Spinal cord (tissue), 10 donors: Measurements from ENCODE around the gene TBC1D14. TPM values are rescaled to one million over a fixed set of nuclear protein-coding genes. Genes with fewer than 3 reads are reported as not detected.
A peak's percentile ranks its signal among the peaks of the same experiment; 100 is the strongest.

Experiments used
- DNase-seq, 6 donors: peaks; one replicate each; pipeline versions ENCODE4 v3.0.0 to v3.0.0-alpha.2; 2013 to 2015; ENCODE audit warnings: low spot score in 6 of 6, low read depth in 4 of 6
- H3K27ac ChIP-seq: one replicate; pipeline ENCODE4 v1.5.1; 2013; ENCODE audit warnings: low read depth, low read length, control low read depth
- H3K27me3 ChIP-seq: one replicate; pipeline ENCODE4 v1.6.1; 2013; ENCODE audit warnings: low read length; ENCODE audit not compliant: control insufficient read depth, insufficient read depth
- H3K36me3 ChIP-seq: one replicate; pipeline ENCODE4 v1.6.1; 2013; ENCODE audit warnings: low read length; ENCODE audit not compliant: control insufficient read depth, insufficient read depth
- H3K4me1 ChIP-seq: one replicate; pipeline ENCODE4 v1.6.1; 2013; ENCODE audit warnings: low read length; ENCODE audit not compliant: control insufficient read depth, insufficient read depth
- H3K4me3 ChIP-seq: one replicate; pipeline ENCODE4 v1.5.1; 2013; ENCODE audit warnings: low read depth, low read length, control low read depth
- H3K9me3 ChIP-seq: one replicate; pipeline ENCODE4 v1.6.1; 2013; ENCODE audit warnings: low read length; ENCODE audit not compliant: control insufficient read depth, insufficient read depth
- WGBS: methylation state at CpG from one replicate; pipeline ENCODE4 v1.1.5; 2013; ENCODE audit warnings: missing lambda C conversion rate; ENCODE audit not compliant: insufficient coverage; 5-methylcytosine and 5-hydroxymethylcytosine counted together
- polyA plus RNA-seq, 2 donors: library from polyadenylated mRNA; unstranded; fragments of 120-200 nt; gene quantifications; one replicate each; pipeline ENCODE4 v1.2.1, GENCODE V29; 2013; ENCODE audit not compliant: insufficient read length in 2 of 2
- total RNA-seq, 2 donors: library from RNA; depleted of rRNA in 1 of 2; stranded (reverse); fragments of 120-200 nt in 1 of 2; fragments of >200 nt in 1 of 2; gene quantifications; one replicate each; pipeline versions ENCODE4 v1.2.3 to v1.2.4, GENCODE V29; 2013 to 2014
- donor health status: healthy.

The TBC1D14 gene
- total and polyA plus RNA-seq, 4 donors, result 73.7 to 104 (median 102) TPM

DNA sequence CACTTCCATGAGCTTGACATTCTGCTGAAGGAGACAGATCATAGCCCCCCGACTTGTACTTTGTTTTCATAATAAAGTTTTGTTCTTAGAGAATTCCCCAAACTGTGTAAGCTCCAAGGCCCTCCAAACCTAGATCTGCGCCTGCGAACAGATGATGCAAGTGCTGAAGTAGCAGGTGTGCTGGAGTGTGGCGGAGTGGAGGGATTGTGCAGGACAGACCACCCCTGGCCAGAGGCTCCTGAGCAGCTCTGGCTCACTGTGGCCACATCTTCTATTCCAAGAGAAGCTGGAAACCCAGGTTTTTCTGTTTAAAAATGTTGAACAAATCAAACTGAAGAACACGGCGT, 46.4 kb downstream of the TBC1D14 start:
- Histone ChIP-seq H3K9me3 (no peaks in the 10 kb centered on the region), H3K27me3 (no peaks in the 10 kb centered on the region), H3K4me1 (peaks cover 44% of the 10 kb centered on the region), H3K36me3 (no peaks in the 10 kb centered on the region), H3K27ac (no peak overlapping the region), H3K4me3 (no peak overlapping the region)
- WGBS, result 93% methylated on average over 2 of the region's 6 CpGs
- no peak for DNase-seq

DNA sequence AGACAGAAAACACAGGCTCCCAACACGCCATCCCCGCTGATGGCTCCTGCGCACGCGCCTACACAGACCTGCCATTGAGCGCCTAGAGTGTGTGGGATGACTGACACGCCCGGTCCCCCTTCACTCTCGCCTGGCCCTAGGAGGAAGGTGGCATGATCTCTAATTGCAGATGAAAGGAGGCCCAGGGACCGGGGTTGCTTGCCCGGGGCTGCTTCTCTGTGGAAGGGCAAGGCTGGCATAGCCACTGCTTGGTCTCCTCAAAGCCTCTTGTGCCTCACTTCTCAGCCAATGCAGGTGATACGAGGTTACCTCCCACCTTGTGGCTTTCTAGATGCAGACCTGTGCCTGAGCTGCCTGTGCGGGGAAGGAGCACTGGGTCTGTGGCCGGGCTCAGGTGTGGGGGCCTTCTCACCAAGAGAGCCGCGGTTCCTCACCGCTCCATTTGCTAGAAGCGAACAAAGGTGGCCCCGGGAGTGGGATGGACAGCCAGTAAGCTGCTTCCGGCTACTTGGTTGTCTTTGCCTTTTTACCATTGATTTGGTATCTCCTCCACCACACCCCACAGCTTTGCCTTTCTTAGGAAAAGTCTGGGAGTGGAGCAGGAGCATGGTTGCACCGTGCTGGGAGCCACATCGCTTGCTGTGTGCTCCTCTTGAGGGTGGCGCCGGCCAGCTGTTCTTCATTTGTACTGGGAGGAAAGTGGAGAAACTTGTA, 47.0 kb downstream of the TBC1D14 start:
- no peak overlapping the region for H3K27ac ChIP-seq
- H3K27me3 ChIP-seq, result no peaks in the 10 kb centered on the region
- DNase-seq, result no peak
- no peaks in the 10 kb centered on the region for H3K36me3 ChIP-seq
- no peak overlapping the region for H3K4me3 ChIP-seq
- H3K4me1 ChIP-seq, result peaks cover 49% of the 10 kb centered on the region
- WGBS, result 92% methylated on average over 22 of the region's 24 CpGs
- H3K9me3 ChIP-seq, result no peaks in the 10 kb centered on the region

DNA sequence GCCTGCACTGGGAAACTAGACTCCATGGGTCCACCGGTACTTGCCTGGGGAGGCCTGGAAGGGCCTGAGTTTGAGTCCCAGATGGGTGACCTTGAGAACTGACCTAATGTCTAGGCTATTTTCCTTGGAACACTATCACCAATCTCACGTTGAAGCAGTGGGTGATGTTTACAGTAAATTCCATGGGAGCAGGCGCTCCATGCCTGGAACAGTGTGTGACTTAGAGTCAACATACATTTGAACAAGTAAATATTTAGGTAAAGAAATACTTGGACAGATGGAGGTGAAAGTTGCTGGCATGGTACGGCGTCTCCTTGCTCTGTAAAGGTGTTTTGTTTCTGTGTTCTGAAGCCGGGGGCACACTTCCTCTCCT, 47.5 kb downstream of the TBC1D14 start:
- H3K9me3 ChIP-seq, result no peaks in the 10 kb centered on the region
- no peaks in the 10 kb centered on the region for H3K36me3 ChIP-seq
- H3K27ac ChIP-seq, result no peak overlapping the region
- H3K4me3 ChIP-seq, result no peak overlapping the region
- no peaks in the 10 kb centered on the region for H3K27me3 ChIP-seq
- DNase-seq, result no peak
- peaks cover 55% of the 10 kb centered on the region for H3K4me1 ChIP-seq
- WGBS, result 80% methylated on average over 1 of the region's 6 CpGs

DNA sequence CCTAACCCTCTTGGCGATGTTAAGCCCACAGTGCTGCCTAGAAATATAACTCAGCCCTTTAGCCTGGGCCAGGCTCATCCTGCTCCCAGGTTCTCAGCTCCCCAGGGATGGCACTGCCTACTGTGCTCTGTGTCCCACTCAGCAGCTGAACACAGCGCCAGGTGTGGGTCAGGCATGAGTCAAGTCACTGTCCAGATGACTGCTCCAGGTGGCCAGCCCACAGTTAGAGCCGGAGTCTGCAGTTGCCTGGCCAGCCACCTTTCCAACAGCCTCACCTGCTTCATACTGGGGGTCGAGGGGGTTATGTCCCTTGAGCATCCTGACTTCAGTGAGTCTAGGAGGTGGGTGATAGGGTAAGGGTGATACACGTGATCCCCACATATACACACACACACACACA, 48.4 kb downstream of the TBC1D14 start:
- Histone ChIP-seq H3K4me3 (no peak overlapping the region), H3K36me3 (peaks cover 2% of the 10 kb centered on the region), H3K9me3 (no peaks in the 10 kb centered on the region), H3K4me1 (peaks cover 63% of the 10 kb centered on the region), H3K27ac (no peak overlapping the region), H3K27me3 (no peaks in the 10 kb centered on the region)
- DNase-seq, result no peak
- 90% methylated on average over 2 of the region's 5 CpGs for WGBS

DNA sequence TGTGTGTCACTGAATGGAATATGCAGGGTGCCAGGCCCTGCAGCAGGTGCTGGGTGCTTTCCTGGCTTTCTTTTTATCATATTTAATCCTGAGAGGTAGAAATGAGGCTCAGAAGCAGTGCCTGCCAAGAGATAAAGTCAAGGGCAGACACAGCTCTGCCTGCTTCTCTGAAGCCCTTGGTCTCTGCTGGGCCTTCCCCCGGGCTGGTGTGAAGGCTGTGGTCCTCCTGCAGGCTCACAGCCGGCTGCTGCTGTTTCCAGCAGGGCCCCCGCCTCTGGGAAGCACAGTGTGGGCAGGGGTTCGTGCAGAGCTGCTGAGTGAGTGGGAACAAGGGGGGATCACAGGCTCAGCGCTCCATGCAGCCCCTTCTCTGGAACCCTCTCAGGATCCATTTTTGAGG, 49.6 kb downstream of the TBC1D14 start:
- 80% methylated on average over 5 of the region's 5 CpGs for WGBS
- H3K9me3 ChIP-seq, result no peaks in the 10 kb centered on the region
- peaks cover 3% of the 10 kb centered on the region for H3K36me3 ChIP-seq
- DNase-seq, result no peak
- H3K27me3 ChIP-seq, result no peaks in the 10 kb centered on the region
- H3K4me3 ChIP-seq, result no peak overlapping the region
- no peak overlapping the region for H3K27ac ChIP-seq
- peaks cover 63% of the 10 kb centered on the region for H3K4me1 ChIP-seq

DNA sequence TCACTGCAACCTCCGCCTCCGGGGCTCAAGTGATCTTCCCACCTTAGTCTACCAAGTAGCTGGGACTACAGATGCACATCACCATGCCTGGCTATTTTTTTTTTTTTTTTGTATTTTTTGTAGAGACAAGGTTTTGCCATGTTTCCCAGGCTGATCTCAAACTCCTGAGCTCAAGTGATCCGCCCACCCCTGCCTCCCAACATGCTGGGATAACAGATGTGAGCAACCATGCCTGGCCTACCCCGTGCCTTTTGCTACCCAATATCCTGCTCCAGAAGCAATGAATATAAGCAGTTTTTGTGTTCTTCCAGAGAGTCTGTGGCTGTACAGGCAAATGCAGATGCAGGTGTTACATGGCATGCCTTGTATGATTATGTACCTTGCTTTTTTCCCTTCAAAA, 50.5 kb downstream of the TBC1D14 start:
- no CpG with 5 or more reads among the region's 4 CpGs for WGBS
- Histone ChIP-seq H3K27ac (no peak overlapping the region), H3K27me3 (no peaks in the 10 kb centered on the region), H3K4me3 (no peak overlapping the region), H3K4me1 (peaks cover 56% of the 10 kb centered on the region), H3K9me3 (no peaks in the 10 kb centered on the region), H3K36me3 (peaks cover 3% of the 10 kb centered on the region)
- DNase-seq, result no peak

DNA sequence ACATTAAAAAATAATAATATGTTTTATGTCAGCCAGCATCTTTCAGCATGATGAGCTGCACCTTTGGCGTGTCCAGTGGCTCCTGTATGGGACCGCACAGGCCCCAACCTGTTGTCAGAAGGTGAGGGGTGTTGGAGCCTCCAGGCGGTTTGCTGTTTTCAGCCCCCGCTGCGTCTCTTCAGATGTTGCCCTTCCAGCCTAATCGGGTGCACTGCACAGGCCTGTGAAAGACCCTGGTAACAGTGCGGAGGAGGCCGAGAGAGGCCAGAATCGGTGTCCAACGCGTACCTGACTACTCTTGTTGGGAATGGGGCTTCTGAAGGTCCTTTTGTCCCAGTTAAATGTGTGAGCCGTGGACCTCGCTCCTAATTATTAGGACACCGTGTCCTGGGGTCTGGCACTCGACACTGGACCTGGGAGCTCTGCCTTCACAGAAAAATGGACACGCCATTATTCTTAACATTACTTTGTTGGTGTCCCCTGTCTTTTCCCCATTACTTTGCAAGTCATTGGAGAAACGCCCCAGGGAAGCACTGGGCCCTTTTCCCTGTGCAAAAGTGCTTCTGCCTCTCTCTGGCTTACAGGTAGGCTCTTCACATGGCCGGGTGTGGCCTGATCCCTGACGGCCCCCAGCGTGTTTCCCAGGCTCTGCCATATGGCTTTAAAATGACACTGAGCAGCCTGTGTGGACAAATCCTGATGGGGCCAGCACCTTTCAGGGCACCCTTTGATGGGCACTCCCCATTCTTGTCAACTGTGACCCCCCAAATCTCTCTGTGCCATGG, 51.2 kb downstream of the TBC1D14 start:
- H3K4me1 ChIP-seq, result peaks cover 49% of the 10 kb centered on the region
- WGBS, result 89% methylated on average over 20 of the region's 20 CpGs
- no peak overlapping the region for H3K4me3 ChIP-seq

DNA sequence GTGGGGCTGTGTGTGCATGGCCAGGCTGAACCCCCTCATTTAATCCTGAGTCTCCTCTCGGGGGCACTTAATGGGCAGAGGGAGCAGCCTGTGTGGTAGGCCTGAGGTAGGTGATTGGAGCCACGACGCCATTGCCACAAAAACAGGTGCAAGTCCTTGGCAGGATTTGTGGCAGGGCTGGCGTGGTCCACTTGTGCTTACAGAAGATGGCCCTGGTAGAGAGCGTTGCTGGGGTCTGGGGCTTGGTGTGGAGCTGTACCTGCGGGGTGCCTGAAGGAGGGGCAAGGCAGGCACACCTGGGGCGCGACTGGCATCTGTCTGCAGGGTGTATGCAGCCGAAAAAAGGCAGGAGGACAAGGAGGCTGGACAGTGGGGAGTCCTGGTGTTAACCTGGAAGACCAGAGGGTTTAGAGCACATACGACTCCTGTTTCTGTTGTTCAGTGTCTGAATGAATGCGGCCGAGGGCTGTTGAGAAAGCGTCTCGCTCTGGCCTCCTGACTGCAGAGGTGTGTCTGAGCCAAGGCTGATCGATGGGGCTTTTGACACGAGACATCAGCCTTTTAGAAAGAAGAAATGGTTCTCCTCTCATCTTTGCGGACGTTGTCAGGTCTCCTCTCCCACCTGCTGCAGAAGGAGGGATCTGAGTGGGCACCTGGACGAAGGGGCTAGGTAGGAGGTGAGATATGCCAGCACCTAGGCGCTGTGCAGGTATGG, 52.0 kb downstream of the TBC1D14 start:
- DNase-seq, result no peak
- 84% methylated on average over 16 of the region's 20 CpGs for WGBS
- Histone ChIP-seq H3K27me3 (no peaks in the 10 kb centered on the region), H3K36me3 (peaks cover 3% of the 10 kb centered on the region), H3K9me3 (no peaks in the 10 kb centered on the region), H3K4me1 (peaks cover 43% of the 10 kb centered on the region), H3K27ac (peak overlapping the region; percentile 8), H3K4me3 (no peak overlapping the region)

More for the DNA sequence above, 51.2 kb downstream of the TBC1D14 start:
- no peak for DNase-seq
- no peak overlapping the region for H3K27ac ChIP-seq
- H3K9me3 ChIP-seq, result no peaks in the 10 kb centered on the region
- peaks cover 3% of the 10 kb centered on the region for H3K36me3 ChIP-seq
- no peaks in the 10 kb centered on the region for H3K27me3 ChIP-seq

DNA sequence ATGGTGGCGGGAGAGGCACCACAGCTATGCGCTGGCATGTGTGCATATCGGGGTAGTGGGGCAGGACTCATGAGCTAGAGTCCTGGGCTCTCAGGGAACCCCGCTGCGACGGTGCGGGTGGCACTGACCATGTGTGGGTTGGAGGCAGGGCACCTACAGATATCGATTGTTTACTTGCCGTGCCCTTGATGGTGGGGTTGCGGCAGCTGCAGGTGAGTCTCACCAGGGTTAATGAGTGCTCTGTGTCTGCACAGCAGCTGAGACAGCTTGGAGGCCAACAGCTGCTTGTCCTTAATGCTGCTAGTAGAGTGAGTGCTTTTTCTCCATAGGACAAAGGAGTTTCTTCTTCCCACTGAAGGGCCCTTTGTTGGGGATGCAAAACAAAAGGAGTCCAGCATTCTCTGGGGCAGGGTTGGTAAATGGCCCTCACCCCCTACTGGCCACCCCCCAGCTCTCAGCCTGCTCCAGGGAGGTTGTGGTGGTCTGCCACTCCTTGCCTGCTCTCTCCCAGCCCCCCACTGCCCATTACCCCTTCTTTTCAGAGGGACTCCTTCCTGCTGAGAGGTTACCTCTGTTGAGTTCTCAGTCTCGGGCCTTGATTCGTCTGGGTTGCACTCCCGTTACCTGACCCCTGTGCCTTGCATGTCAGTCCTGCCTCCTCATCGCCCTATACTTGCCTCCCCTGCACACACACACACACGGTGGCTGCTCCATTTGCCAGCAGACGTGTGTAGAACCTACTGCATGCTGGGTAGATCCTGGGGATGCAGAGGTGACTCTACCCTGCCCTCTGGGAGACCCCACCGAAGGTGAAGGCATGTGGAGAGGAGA, 52.8 kb downstream of the TBC1D14 start:
- Histone ChIP-seq H3K4me3 (no peak overlapping the region), H3K27me3 (no peaks in the 10 kb centered on the region), H3K27ac (peak overlapping the region; percentile 8), H3K9me3 (no peaks in the 10 kb centered on the region), H3K36me3 (peaks cover 3% of the 10 kb centered on the region), H3K4me1 (peaks cover 42% of the 10 kb centered on the region)
- 49% methylated on average over 14 of the region's 17 CpGs for WGBS
- DNase-seq, result peak in 3 of 6 donors; percentile 30 to 64 (median 64)
